NT2/D1 (cell line): Measurements from ENCODE around the gene POLL.

Experiments used
- SUZ12 ChIP-seq: IDR thresholded peaks from 2 replicates; pipeline ENCODE4 v1.6.1; 2011; ENCODE audit not compliant: insufficient read length, insufficient read depth; ENCODE audit errors: extremely low read depth
- YY1 ChIP-seq: IDR thresholded peaks from 2 replicates; pipeline ENCODE4 v1.6.1; 2011; ENCODE audit not compliant: insufficient read length, insufficient read depth
- ZNF274 ChIP-seq: IDR thresholded peaks from 2 replicates; pipeline ENCODE4 v1.6.1; 2011; ENCODE audit warnings: mild to moderate bottlenecking, low read depth, low read length

GRCh38 chr10:101624526-101625102 lies 36.6 kb upstream of the POLL start:
- TF ChIP-seq ZNF274, result no peak
- no peak for TF ChIP-seq YY1
- no peak for TF ChIP-seq SUZ12
